Measurements from ENCODE around the gene TMEM131L.

GRCh38 chr4:153468587-153468986 is 2.4 kb downstream of the TMEM131L start:
- TF ChIP-seq, protein P1, sequence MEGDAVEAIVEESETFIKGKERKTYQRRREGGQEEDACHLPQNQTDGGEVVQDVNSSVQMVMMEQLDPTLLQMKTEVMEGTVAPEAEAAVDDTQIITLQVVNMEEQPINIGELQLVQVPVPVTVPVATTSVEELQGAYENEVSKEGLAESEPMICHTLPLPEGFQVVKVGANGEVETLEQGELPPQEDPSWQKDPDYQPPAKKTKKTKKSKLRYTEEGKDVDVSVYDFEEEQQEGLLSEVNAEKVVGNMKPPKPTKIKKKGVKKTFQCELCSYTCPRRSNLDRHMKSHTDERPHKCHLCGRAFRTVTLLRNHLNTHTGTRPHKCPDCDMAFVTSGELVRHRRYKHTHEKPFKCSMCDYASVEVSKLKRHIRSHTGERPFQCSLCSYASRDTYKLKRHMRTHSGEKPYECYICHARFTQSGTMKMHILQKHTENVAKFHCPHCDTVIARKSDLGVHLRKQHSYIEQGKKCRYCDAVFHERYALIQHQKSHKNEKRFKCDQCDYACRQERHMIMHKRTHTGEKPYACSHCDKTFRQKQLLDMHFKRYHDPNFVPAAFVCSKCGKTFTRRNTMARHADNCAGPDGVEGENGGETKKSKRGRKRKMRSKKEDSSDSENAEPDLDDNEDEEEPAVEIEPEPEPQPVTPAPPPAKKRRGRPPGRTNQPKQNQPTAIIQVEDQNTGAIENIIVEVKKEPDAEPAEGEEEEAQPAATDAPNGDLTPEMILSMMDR (IDR thresholded peaks at IDR 0.05; ENCODE audit: low read length): no peak
- no peak for TF ChIP-seq EZH2 (IDR thresholded peaks at IDR 0.05; ENCODE audit: borderline replicate concordance, low read length)

All from OCI-LY1 (cell line).